HepG2 (cell line): ENCODE measurements around the gene FAM174C. TPM values are rescaled to one million over a fixed set of nuclear protein-coding genes. Genes with fewer than 3 reads are reported as not detected.

Experiments
- ATF1 ChIP-seq: IDR thresholded peaks from 2 replicates; pipeline ENCODE4 v1.6.1; 2016; ENCODE audit warnings: mild to moderate bottlenecking, control low read depth
- BRCA1 ChIP-seq: sonication (generic); formaldehyde crosslinking; IDR thresholded peaks from 2 replicates; pipeline ENCODE4 v1.4.0; 2020; ENCODE audit warnings: missing genetic modification reagents
- DBP ChIP-seq: sonication (generic); formaldehyde crosslinking; IDR thresholded peaks from 2 replicates; pipeline ENCODE4 v1.4.0; 2020; ENCODE audit warnings: missing genetic modification reagents; ENCODE audit errors: not compliant biosample characterization
- FOXK1 ChIP-seq: sonication (generic); formaldehyde crosslinking; IDR thresholded peaks from 2 replicates; pipeline ENCODE4 v1.4.0; 2020; ENCODE audit warnings: low read depth, missing genetic modification reagents, borderline replicate concordance
- HCFC1 ChIP-seq: fragments of 150-350 bp; IDR thresholded peaks from 2 replicates; pipeline ENCODE4 v1.6.1; 2014; ENCODE audit warnings: low read depth, low read length
- KLF13 ChIP-seq: sonication (generic); formaldehyde crosslinking; IDR thresholded peaks from 2 replicates; pipeline ENCODE4 v1.4.0; 2020; ENCODE audit warnings: mild to moderate bottlenecking, missing genetic modification reagents
- MYPOP ChIP-seq: sonication (generic); formaldehyde crosslinking; IDR thresholded peaks from 2 replicates; pipeline ENCODE4 v1.8.1; 2023; ENCODE audit warnings: mild to moderate bottlenecking, moderate library complexity, missing genetic modification reagents
- PHF20 ChIP-seq: sonication (generic); formaldehyde crosslinking; IDR thresholded peaks from 2 replicates; pipeline ENCODE4 v1.5.0; 2020; ENCODE audit warnings: mild to moderate bottlenecking, missing genetic modification reagents
- RAD21 ChIP-seq: fragments of 450-650 bp; formaldehyde crosslinking; IDR thresholded peaks from 2 replicates; pipeline ENCODE4 v1.5.0; 2020; ENCODE audit warnings: mild to moderate bottlenecking
- TAF15 ChIP-seq: fragments of 200-400 bp; formaldehyde crosslinking; IDR thresholded peaks from one replicate; pipeline ENCODE4 v1.6.1; 2018; ENCODE audit warnings: mild to moderate bottlenecking, low read depth, low read length; ENCODE audit not compliant: poor library complexity, severe bottlenecking
- TRIM24 ChIP-seq: sonication (generic); formaldehyde crosslinking; IDR thresholded peaks from 2 replicates; pipeline ENCODE4 v1.8.0; 2022; ENCODE audit warnings: mild to moderate bottlenecking, missing genetic modification reagents
- ZBTB40 ChIP-seq, 2 experiments: fragments of 450-650 bp in 1 of 2; sonication (generic) in 1 of 2; formaldehyde crosslinking in 1 of 2; IDR thresholded peaks; 2 replicates each; pipeline versions ENCODE4 v1.6.1 to v1.8.0; 2016 to 2022; ENCODE audit warnings: antibody characterized with exemption in 1 of 2, mild to moderate bottlenecking in 1 of 2, missing genetic modification reagents in 1 of 2
- ZNF124 ChIP-seq: sonication (generic); formaldehyde crosslinking; IDR thresholded peaks from 2 replicates; pipeline ENCODE4 v1.4.0; 2020; ENCODE audit warnings: missing genetic modification reagents
- ZNF546 ChIP-seq: sonication (generic); formaldehyde crosslinking; conservative IDR thresholded peaks from 2 replicates; pipeline ENCODE4 v1.8.1; 2023; ENCODE audit warnings: mild to moderate bottlenecking, missing genetic modification reagents
- ZNF672 ChIP-seq: sonication (generic); formaldehyde crosslinking; IDR thresholded peaks from 2 replicates; pipeline ENCODE4 v1.8.1; 2022; ENCODE audit warnings: missing genetic modification reagents
- polyA plus RNA-seq, 8 experiments: library from polyadenylated mRNA; depleted of rRNA in 3 of 8; stranded (reverse) in 7 of 8; unstranded in 1 of 8; fragments of >200 nt; fragmentation: Illumina TruSeq in 4 of 8; extraction: Trizol in 4 of 8; gene quantifications; 2 replicates each; pipeline versions ENCODE4 v1.2.1 to v1.2.3, GENCODE V29; 2011 to 2016; ENCODE audit warnings: low read depth in 4 of 8, missing spikeins in 1 of 8, mixed read lengths in 1 of 8; ENCODE audit not compliant: insufficient read depth in 1 of 8
- total RNA-seq, 5 experiments: library from RNA; depleted of rRNA; stranded (reverse); fragments of >200 nt; fragmentation: Illumina TruSeq; extraction: Trizol; gene quantifications; 2 replicates each; pipeline ENCODE4 v1.2.3, GENCODE V29; 2016; ENCODE audit warnings: low read depth in 1 of 5
- TF ChIP-seq, protein P1 (sequence below): sonication (generic); formaldehyde crosslinking; IDR thresholded peaks from 2 replicates; pipeline ENCODE4 v1.8.0; 2022; ENCODE audit warnings: mild to moderate bottlenecking, missing genetic modification reagents, borderline replicate concordance
- TF ChIP-seq, protein P2 (sequence below): sonication (generic); formaldehyde crosslinking; IDR thresholded peaks from 2 replicates; pipeline ENCODE4 v1.4.0; 2020; ENCODE audit warnings: missing genetic modification reagents

Gene FAM174C
- total and polyA plus RNA-seq, 2 of the 13 experiments (the other 11 are each of a cell fraction or from before 2014, with no cell fraction given): 19.5 to 31.3 TPM

GRCh38 chr19:1248786-1249297, 26.5 kb upstream of the FAM174C start (continued):
- no peak for TF ChIP-seq ZBTB40 (IDR thresholded peaks at IDR 0.05)
- no peak for TF ChIP-seq ZBTB40 (CRISPR knock-in tag; IDR thresholded peaks at IDR 0.05)
- no peak for TF ChIP-seq MYPOP (CRISPR knock-in tag)
- no peak for TF ChIP-seq TRIM24 (CRISPR knock-in tag)
- TF ChIP-seq ZNF124 (CRISPR knock-in tag): no peak; the same call in 1 of the 2 replicates
- no peak for TF ChIP-seq FOXK1 (CRISPR knock-in tag)
- TF ChIP-seq, protein P1, sequence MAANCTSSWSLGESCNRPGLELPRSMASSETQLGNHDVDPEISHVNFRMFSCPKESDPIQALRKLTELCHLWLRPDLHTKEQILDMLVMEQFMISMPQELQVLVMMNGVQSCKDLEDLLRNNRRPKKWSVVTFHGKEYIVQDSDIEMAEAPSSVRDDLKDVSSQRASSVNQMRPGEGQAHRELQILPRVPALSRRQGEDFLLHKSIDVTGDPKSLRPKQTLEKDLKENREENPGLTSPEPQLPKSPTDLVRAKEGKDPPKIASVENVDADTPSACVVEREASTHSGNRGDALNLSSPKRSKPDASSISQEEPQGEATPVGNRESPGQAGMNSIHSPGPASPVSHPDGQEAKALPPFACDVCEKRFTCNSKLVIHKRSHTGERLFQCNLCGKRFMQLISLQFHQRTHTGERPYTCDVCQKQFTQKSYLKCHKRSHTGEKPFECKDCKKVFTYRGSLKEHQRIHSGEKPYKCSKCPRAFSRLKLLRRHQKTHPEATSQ: no peak
- TF ChIP-seq KLF13 (CRISPR knock-in tag): no peak
- no peak for TF ChIP-seq ZNF672 (CRISPR knock-in tag)
- peak; percentile 8 for TF ChIP-seq DBP
- no peak for TF ChIP-seq PHF20 (CRISPR knock-in tag)
- no peak for TF ChIP-seq TAF15
- TF ChIP-seq HCFC1: no peak
- TF ChIP-seq, protein P2, sequence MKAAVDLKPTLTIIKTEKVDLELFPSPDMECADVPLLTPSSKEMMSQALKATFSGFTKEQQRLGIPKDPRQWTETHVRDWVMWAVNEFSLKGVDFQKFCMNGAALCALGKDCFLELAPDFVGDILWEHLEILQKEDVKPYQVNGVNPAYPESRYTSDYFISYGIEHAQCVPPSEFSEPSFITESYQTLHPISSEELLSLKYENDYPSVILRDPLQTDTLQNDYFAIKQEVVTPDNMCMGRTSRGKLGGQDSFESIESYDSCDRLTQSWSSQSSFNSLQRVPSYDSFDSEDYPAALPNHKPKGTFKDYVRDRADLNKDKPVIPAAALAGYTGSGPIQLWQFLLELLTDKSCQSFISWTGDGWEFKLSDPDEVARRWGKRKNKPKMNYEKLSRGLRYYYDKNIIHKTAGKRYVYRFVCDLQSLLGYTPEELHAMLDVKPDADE (CRISPR knock-in tag): no peak
- no peak for TF ChIP-seq BRCA1 (CRISPR knock-in tag)
- no peak for TF ChIP-seq ZNF546 (CRISPR knock-in tag)
- TF ChIP-seq ATF1 (CRISPR knock-in tag): no peak
- peak; percentile 83 for TF ChIP-seq RAD21 (CRISPR knock-in tag)
